ENCODE results near the gene MFF. TPM values are rescaled to one million over a fixed set of nuclear protein-coding genes. Genes with fewer than 3 reads are reported as not detected.

MFF gene, protein sequence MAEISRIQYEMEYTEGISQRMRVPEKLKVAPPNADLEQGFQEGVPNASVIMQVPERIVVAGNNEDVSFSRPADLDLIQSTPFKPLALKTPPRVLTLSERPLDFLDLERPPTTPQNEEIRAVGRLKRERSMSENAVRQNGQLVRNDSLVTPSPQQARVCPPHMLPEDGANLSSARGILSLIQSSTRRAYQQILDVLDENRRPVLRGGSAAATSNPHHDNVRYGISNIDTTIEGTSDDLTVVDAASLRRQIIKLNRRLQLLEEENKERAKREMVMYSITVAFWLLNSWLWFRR
- total RNA-seq, result 70.8 TPM

DNA sequence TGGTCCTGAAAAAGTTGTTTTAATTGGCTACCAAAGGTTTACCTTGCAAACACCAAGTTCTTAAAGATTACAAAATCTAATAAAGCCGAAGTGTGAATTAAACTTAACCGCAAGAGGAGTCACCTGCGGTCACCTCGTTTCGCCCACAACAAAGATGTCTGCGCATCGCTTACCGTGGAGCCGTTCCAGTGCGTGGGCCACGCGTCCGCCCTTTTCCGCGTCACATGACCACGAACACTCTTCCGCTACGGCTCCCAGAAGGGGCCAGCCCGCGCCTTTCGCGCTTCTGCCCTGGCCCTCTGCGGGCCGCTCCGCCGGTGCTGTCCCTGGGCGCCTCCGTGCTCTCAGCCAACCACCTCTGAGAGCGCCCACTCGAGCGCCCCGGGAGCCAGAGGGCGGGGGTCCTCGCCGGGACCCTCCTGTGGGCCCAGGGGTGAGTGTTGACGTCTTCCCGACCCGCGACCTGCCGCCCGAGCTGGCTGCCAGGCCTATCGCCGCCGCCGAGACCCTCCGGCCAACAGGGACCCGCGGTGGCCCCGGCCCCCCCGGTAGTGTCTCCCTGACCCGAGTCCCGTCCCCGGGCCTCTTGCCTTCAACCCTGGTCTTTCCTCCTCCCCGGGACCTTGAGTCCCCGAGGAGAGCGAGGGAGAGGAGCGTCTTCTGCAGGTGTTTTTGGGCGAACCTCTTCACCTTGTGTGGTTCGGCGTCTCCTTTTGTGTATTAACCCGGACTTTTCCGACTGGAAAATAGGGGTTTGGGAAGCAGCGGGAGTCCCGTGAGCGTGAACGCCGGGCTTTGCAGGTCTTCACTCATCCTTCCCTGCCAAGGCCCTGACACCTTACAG is at the start of gene MFF:
MFF (plus strand) TSS at position 257 of the 844 bp plus-strand sequence. CDS start 5,415 bp downstream, outside the sequence.
- peak; percentile 95 for DNase-seq (ENCODE audit: low spot score)

DNA sequence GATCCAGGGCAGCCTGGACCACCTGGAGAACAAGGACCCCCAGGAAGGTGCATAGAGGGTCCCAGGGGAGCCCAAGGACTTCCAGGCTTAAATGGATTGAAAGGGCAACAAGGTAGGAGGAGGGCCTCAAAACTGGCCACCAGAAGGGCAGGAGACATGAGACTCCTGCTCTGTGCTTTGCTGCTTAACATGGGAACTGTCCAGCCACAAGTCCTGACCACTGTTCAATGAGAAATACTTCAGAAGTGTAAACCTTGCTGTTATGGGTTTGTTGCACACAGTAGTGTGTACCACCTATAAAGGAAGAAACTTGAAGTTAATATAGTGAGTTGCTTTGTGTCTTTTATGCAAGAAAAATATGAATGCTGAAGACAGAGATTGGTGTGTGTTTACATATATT is 44.2 kb upstream of the MFF start:
- DNase-seq (ENCODE audit: low spot score), result no peak

DNA sequence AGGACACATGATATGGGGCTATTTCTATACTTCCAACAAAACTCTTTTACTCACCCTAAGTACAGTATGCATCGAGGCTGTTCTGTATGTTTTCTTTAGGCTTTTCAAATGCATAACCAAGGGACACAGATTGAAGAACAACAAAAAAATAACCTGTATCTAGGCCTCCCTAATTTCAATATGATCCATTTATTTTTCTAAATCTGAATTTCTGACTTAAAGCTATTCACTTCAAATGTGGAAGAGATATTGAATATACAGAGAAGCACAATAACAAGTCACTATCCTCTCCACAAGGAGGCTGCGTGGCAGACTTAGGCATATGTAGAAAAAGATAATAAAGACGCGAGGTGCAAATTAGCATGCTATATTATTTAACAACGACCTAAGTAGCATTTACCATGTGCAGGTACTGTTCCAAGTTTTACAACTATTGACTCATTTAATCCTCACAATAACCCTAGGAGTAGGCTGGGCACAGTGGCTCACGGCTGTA is 39.3 kb upstream of the MFF start:
- no peak for DNase-seq (ENCODE audit: low spot score)

DNA sequence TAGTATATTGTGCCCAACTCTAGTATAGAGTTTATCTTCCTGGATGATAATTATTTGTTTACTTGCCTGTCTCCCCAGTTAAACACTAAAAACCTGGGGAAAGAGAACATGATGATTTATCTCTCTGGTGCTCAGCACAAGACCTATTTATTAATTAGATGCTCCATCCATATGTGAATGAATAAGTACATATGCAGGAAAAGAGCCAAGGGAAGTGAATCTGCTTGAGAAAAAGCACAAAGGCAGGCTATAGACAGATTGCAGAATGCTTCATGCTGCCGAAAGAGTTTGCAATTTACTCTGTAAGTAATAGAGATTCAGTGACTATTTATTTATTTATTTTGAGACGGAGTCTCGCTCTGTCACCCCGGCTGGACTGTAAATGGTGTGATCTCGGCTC is 37.3 kb upstream of the MFF start:
- DNase-seq (ENCODE audit: low spot score), result no peak

DNA sequence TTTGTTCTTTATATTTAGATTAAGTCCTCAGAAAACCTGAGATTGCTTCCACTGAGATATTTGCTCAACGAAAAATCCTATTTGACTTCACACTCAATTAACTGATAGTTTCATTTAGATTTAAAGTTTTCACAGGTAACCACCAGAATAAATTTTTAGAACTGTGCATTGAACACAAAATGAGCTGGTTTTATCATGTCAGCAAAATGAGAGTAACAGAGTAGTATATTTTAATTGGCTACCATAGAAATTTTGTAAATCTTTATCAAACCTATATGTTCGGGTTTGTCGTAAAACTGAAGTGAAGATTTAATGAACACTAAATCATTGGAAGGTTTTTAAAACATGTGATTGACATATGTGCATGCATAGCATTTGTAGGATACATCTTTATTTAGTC is 32.7 kb upstream of the MFF start:
- DNase-seq (ENCODE audit: low spot score), result no peak

DNA sequence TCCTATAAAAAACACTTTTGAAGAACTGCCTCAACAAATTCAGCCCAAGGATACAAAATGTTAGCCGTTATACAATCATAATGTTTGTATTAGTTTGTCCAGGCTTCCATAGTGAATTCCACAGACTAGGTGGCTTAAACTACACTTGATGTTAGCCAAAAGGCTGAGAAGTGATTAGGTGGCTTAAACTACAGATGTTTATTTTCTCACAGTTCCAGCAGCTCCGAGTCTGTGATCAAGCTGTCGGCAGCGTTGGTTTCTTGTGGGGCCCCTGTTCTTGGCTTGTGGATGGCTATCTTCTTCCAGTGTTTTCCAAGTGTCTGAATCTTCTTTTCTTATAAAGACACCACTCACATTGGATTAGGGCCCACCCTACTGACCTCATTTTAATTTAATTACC is 31.5 kb upstream of the MFF start:
- DNase-seq (ENCODE audit: low spot score), result no peak

DNA sequence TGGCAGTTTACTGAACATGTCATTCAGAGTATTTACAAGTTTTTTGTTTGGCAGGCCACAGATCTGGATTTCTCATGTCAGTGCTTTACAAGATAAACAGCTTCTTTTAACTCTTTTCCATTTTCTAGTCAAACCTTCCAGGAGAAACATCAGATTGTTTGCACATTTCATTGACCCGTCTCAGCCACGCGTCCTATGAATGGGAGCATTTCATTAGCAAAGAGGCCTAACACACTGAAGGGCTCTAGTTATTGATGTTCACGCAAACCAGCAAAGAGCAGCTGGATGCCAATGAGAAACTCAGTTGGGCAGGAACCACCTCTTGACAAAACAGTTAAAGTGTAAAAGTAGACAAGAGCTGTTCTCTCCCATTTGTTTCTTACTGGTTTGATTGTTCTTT is 29.2 kb upstream of the MFF start:
- no peak for DNase-seq (ENCODE audit: low spot score)

DNA sequence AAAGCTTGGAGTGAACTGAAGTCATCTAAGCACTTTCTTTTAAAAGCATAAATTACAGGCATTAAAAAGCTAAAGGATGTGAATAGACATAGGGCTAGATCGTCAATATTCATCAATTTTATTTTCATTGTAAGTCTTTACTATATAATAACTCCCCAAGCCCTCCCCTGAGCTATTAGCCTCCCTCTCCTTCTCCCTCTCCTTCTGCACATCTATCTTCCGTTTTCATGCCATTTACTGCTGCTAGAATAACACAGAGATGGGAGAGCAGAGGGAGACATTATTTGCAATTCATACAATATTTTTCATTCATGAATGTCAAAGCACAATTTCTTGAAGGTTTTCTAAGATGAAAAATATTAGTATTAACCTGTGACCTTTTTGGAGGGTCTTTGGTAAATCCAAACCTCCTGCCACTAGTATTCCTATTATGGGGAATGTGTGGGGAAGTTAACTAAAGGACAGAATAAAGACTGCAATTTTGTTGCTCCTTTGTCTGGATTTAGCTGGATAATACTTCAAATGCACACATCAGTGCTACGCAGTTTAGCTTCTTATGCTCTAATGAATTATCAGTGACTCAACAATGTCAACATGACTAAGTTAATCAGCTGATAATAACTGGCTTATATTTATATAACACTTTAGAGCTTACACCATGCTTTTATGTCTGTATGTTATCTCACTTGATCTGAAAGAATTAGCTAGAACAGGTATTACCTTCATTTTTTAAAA is 28.2 kb upstream of the MFF start:
- no peak for DNase-seq (ENCODE audit: low spot score)

DNA sequence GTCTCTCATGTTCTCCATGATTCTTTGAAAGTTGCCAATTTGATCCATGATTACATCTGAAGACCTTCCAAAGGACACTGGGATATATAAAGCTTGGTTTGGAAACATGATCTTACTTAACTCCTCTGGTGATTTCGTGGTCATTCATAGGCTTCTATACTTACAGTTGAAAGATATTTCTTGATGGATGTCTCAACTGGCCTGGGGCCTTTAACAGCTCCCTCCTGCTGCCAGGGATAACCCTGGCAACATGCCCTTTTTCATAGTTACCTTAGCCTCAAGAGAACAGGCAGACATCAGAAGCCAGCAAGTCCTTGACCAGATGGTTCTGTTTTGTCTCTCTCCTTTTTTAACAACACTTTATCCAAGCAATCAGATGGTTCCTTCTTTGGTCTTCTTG is 23.5 kb upstream of the MFF start:
- no peak for DNase-seq (ENCODE audit: low spot score)

DNA sequence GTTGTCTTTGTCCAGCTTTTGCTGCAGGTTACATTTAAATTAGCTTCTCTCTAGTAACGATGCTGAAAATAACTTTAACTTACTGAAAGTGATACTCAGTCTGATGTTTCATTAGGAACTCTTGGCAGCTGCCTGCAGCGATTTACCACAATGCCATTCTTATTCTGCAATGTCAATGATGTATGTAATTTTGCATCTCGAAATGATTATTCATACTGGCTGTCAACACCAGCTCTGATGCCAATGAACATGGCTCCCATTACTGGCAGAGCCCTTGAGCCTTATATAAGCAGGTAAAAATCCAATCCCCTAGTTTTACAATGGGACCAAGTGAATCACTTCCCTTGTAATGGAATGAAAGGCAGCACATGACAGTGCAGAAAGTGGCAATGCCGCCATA is 16.3 kb upstream of the MFF start:
- DNase-seq (ENCODE audit: low spot score), result no peak

DNA sequence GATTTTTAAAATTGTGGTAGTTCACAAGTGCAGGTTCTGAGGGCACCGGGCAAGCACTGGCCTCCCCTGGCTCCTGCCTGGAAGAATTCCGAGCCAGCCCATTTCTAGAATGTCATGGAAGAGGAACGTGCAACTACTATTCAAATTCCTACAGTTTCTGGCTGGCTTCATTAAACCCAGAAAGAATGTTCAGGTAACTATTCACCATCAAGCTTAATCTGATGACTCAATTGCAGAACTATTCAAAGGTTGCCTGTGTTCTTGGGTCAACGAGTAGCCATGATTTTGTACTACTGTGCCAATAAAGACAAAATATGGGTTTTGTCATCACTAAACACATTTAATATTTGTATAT is 14.3 kb upstream of the MFF start:
- no peak for DNase-seq (ENCODE audit: low spot score)

DNA sequence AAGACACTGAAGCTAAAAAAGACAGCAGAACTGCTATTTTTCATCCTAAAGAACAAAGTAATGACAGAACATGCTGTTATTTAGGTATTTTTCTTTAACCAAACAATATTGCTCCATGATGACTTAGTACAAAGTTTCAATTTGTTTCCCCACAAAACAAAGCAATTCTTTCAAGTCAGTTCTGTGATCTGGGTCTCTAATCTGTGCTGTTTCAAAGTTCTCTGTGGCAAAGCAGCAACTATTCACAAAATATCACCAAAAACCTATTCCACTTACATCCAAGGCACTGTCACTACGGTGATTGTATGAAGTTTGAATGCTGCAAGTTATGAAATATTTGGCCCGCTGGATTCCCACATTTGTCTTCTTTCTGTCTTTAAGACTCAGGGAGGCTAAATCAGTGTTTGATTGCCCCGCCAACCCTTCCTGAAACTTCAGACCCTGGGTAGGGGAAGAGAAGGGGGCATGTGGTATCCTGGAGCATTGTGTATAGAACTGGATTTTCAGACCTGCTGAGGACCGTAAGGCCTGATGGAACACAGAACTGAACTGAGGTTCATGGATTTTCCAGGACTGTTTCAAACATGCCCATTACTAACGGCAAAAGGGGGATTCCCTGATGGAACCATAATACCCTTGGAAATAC is 13.1 kb upstream of the MFF start:
- DNase-seq (ENCODE audit: low spot score), result no peak

DNA sequence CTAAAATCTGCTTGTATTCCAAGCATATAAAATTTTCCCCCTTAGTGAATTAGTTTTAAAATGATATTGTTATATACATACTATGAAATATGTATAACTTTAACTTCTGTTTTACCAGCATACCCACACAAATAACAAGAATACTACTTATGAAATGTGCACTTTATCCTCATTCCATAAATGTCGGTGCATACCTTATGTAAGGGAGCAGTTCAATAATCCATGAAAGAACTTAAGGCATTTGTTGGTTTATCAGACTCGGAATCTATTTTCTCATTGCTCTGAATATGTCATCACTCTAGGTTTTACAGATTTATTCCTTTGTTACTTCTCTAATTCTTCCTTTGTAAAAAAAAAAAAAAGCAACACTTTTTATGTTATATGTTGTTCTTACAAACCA is 12.5 kb upstream of the MFF start:
- no peak for DNase-seq (ENCODE audit: low spot score)

DNA sequence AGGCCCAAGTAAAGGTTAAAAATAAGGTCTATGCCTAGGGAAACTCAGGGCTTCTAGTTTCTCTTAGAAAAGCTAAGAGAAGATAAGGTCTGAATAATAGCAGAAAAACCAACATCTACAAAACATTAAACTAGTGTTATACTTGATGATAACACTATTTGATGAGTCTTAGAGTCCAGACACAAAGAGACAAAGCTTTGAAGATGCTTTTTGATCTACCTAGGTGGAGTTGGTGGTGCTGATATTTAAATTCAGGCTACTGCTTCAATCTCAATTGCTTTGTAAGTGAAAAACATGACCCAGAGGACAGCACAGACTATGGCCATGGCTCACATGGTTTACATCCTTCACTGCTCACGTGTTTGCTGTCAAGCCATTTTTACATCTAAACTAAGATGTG is 11.7 kb upstream of the MFF start:
- no peak for DNase-seq (ENCODE audit: low spot score)

DNA sequence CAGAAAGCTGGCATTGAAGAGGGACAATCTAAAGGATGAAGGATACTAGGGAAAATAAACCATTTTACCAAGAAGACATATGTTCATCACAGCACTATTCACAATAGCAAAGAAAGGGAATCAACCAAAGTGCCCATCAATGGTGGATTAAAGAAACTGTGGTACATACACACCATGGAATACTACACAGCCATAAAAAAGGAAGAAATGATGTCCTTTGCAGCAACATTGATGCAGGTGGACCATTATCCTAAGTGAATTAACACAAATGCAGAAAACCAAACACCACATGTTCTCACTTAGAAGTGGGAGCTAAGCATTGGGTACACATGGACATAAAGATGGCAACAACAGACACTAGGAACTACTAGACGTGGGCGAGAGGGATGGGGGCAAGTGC is 7.2 kb upstream of the MFF start:
- no peak for DNase-seq (ENCODE audit: low spot score)

DNA sequence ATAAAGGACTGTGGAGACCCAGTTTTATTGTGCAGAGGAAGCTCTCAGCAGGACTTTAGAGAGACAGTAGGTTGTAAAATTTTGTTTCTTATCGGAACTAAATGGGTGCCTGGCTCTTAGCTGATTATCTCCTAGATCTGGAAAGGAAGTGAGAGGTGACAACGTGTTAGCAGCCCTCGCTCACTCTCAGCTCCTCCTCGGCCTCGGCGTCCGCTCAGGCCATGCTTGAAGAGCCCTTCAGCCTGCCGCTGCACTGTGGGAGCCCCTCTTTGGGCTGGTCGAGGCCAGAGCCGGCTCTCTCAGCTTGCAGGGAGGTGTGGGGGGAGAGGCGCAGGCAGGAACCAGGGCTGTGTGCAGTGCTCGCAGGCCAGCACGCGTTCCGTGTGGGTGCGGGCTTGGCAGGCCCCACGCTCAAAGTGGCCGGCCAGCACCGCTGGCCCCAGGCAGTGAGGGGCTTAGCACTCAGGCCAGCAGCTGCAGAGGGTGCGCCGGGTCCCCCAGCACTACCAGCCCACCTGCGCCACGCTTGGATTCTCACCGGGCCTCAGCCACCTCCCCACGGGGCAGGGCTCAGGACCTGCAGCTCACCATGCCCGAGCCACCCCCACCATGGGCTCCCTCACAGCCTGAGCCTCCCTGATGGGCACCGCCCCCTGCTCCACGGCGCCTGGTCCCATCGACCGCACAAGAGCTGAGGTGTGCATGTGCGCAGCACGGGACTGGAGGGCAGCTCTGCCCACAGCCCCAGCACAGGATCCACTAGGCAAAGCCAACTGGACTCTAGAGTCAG is 4.6 kb upstream of the MFF start:
- no peak for DNase-seq (ENCODE audit: low spot score)

DNA sequence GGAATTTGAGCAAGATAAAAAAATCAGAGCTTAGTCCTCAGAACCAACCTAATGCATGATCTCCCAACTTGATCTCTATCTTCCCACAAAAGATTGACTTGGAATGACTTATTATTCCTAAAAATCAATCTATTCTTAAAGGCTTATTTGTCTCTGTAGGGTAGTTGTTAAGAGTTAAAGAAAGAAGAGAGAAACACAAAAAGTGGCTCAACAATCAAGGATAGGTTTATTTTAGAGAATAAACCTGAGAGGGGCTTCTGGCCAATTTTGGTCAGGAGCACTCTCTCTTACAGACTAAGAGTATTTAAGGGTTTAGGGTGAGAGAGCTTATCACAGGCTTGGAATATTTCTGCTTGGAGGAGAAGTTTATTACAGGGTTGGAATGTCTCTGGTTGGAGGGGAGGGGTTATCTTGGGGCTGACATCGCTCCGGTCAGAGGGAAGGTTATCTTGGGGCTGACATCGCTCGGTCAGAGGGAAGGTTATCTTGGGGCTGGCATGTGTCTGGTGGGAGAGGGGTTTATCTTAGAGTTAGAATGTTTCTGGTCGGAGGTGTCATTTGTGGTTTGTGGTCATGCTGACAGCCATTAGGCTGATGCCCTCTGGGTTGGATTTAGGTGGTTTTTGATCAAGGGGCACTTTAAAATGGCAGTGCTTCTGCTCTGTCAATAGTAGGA is 2.4 kb upstream of the MFF start:
- DNase-seq (ENCODE audit: low spot score), result no peak

DNA sequence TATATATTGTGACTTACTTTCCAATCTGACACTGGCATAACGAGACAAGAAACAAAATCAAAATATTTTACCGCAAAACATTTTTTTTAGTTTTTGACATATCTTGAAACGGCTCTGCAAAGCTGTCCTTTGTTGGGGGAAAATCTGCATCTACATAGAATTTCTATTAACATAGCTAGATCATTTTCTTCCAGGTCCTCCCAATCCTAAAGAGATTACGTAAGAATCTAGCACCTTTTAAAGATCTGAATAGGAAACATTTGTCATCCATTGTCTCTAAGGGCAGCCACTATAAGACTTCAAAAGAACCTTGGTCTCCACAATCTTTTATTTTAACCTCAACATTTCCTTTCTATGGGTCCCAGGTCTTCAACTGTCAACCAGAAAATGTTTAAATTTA is 1.2 kb upstream of the MFF start:
- DNase-seq (ENCODE audit: low spot score), result no peak

DNA sequence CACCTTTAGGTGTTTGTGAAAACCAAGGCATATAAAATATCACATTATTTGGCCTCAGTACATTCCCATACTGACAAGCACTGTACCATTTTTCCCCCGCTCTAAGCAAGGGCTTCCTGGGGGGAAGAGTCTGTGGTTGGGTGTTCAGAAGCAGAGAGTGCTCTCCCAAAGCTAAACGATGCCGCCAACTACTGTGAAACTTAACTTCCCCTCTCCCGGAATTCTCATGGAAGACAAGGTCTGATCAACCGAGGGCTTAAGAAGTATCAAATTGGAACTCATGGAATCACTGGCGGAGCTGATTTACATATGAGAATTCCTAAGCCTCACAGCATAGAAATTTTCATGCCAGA is 433 bp upstream of the MFF start:
- no peak for DNase-seq (ENCODE audit: low spot score)

DNA sequence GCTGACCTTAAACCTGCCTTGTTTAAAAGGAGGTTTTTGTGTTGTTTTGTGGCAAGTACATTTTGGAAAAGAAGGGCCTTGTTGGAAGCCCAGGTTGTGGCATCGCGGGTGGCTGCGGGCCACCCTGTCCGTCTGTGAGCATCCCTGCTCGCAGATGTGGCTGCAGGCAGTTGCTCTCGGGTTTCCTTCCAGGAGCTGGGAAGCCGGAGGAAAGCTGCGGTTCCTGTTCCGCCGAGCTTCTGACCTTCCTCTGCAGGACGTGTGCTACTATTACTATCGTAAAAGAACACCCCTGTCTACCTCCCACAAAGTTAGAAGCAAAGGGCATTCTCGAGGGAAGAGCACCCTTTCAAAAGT is 766 bp downstream of the MFF start:
- no peak for DNase-seq (ENCODE audit: low spot score)

DNA sequence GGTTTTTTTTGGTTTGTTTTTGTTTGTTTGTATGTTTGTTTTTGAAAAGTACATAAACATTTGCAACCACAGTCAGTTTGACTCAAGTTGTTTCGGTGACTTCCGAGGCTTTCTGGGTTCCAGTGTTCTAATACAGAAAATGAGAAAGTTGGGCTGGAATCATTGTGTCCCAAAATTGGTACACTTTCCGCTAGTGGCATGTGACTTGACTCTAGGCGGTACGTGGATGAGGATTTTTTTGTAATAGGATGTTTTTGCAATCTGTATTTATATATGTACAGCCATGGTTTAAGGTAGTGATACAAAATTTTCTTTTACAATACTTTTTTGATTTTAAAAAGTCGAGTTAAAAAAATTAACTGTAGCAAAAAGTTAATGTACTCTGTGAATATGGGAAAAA is 1.7 kb downstream of the MFF start:
- no peak for DNase-seq (ENCODE audit: low spot score)

Measured in mucosa of gallbladder (tissue), 1 donor.